Measurements from ENCODE around the gene MAPT. TPM values are rescaled to one million over a fixed set of nuclear protein-coding genes. Genes with fewer than 3 reads are reported as not detected.

The MAPT gene
- total RNA-seq, 1 experiment from 2014 or later, result 37.5 TPM

- Histone ChIP-seq H3K9ac (ENCODE audit: low read length) (no peak overlapping the region), H3K9me2 (ENCODE audit: insufficient read depth) (no peaks in the 10 kb centered on the region), H3K4me2 (ENCODE audit: low read length) (no peak overlapping the region), H2AFZ (ENCODE audit: low read depth, low read length, poor library complexity, severe bottlenecking) (no peak overlapping the region), H3K9me3 (ENCODE audit: control insufficient read depth in 1 of 2, insufficient read depth in 1 of 2, low read depth in 1 of 2, low read length in 2 of 2) (no peaks in the 10 kb centered on the region), H3K79me2 (ENCODE audit: insufficient read depth, low read length) (peaks cover 21% of the 10 kb centered on the region; the same call in 1 of the 2 replicates), H3K36me3 (ENCODE audit: control insufficient read depth in 1 of 2, insufficient read depth in 2 of 2, low read length in 2 of 2) (peaks cover 39 to 47% of the 10 kb centered on the region in 2 experiments), H3K27me3 (ENCODE audit: insufficient read depth, low read length) (no peaks in the 10 kb centered on the region), H4K20me1 (ENCODE audit: insufficient read depth) (peaks cover 13% of the 10 kb centered on the region; the same call in 1 of the 2 replicates), H3K4me3 (replicated peaks in 1 of 2; ENCODE audit: low read depth in 1 of 2, low read length in 2 of 2) (no peak overlapping the region), H3K27ac (ENCODE audit: low read depth, low read length) (no peak overlapping the region), H3K4me1 (ENCODE audit: control insufficient read depth in 1 of 2, insufficient read depth in 2 of 2, low read length in 2 of 2) (peaks cover 0 to 9% of the 10 kb centered on the region in 2 experiments; a peak in 2 of 4 replicates)
- BruUV-seq (replicated peaks), result no TSS peak
- intact Hi-C loops (cut with micrococcal nuclease), result no loop called here
- POLR2A ChIA-PET, result interaction anchor here (0.5 kb wide), 1 partner anchor 916 kb away, joined by 3 read pairs; no protein-coding TSS in a partner anchor
- DNase-seq (ENCODE audit: low read depth, low spot score), result no peak
- RAD21 ChIA-PET (ENCODE audit: low non-redundant PET in 1 of 2, low total read pairs in 2 of 2, uncharacterized antibody in 2 of 2, unreplicated experiment in 2 of 2), result no interaction called here
- no peak for TF ChIP-seq SP1 (IDR thresholded peaks at IDR 0.05; ENCODE audit: low read depth)
- TF ChIP-seq EZH2 (IDR thresholded peaks at IDR 0.05), result no peak
- TF ChIP-seq ZBTB33 (IDR thresholded peaks at IDR 0.05; ENCODE audit: extremely low read depth, insufficient replicate concordance, low read length), result no peak
- no peak for TF ChIP-seq ZNF274 (IDR thresholded peaks at IDR 0.05; ENCODE audit: low read depth, low read length)
- TF ChIP-seq SRF (IDR thresholded peaks at IDR 0.05; ENCODE audit: low read depth), result no peak
- TF ChIP-seq ATF3 (IDR thresholded peaks at IDR 0.05), result no peak
- no peak for TF ChIP-seq CEBPB (IDR thresholded peaks at IDR 0.05; ENCODE audit: low read depth)
- no peak for TF ChIP-seq SIN3A (IDR thresholded peaks at IDR 0.05; ENCODE audit: low read depth)
- no peak for TF ChIP-seq CBX3 (IDR thresholded peaks at IDR 0.05; ENCODE audit: low read depth)
- no peak for TF ChIP-seq ELF1 (IDR thresholded peaks at IDR 0.05; ENCODE audit: borderline replicate concordance, low read depth)
- no peak for TF ChIP-seq REST (IDR thresholded peaks at IDR 0.05; ENCODE audit: low read depth)
- TF ChIP-seq YY1 (IDR thresholded peaks at IDR 0.05; ENCODE audit: extremely low read depth, insufficient replicate concordance, low read depth, low read length), result no peak
- TF ChIP-seq TCF7L2 (IDR thresholded peaks at IDR 0.05; ENCODE audit: borderline replicate concordance, extremely low read depth, insufficient read depth, insufficient read length), result no peak
- TF ChIP-seq POLR2A (IDR thresholded peaks at IDR 0.05; ENCODE audit: borderline replicate concordance, extremely low read depth, insufficient read depth, insufficient read length), result no peak
- TF ChIP-seq JUND (IDR thresholded peaks at IDR 0.05), result no peak
- CTCF ChIA-PET, result no interaction called here
- ATAC-seq, result no peak
These were observed 153.0 kb downstream of the MAPT start for GRCh38 chr17:46047398-46047797.

All from HCT116 (cell line).